Esophagus squamous epithelium (tissue), 5 donors: ENCODE measurements around the gene LRRC10B. TPM values are rescaled to one million over a fixed set of nuclear protein-coding genes. Genes with fewer than 3 reads are reported as not detected.

ENCODE experiments used
- DNase-seq: peaks from one replicate; lab custom pipeline; 2025; lab: John Stamatoyannopoulos, UW
- H3K27ac ChIP-seq, 4 donors: fragments of 200-600 bp; sonication (generic); one replicate each; pipeline ENCODE4 v1.5.1; 2016 to 2019; ENCODE audit warnings: mild to moderate bottlenecking in 1 of 4
- H3K27me3 ChIP-seq, 4 donors: fragments of 200-600 bp; sonication (generic); 1 replicate in 3 of 4; 2 replicates in 1 of 4; pipeline versions ENCODE4 v1.5.1 to v1.6.0; 2017 to 2021; ENCODE audit warnings: antibody characterized with exemption in 1 of 4
- H3K36me3 ChIP-seq, 3 donors: fragments of 200-600 bp; sonication (generic); one replicate each; pipeline ENCODE4 v1.5.1; 2016 to 2019
- H3K4me1 ChIP-seq, 3 donors: fragments of 200-600 bp; sonication (generic); one replicate each; pipeline ENCODE4 v1.5.1; 2017 to 2019
- H3K4me3 ChIP-seq, 4 donors: fragments of 200-600 bp; sonication (generic); 1 replicate in 3 of 4; 2 replicates in 1 of 4; pipeline ENCODE4 v1.5.1; 2016 to 2019; ENCODE audit warnings: mild to moderate bottlenecking in 2 of 4, moderate library complexity in 1 of 4
- H3K9me3 ChIP-seq, 3 donors: fragments of 200-600 bp; sonication (generic); one replicate each; pipeline ENCODE4 v1.5.1; 2016 to 2019
- CTCF ChIP-seq, 6 experiments: fragments of 450-650 bp in 4 of 6; fragments of 200-600 bp in 2 of 6; sonication (generic) in 2 of 6; IDR thresholded peaks; one replicate each; pipeline ENCODE4 v1.5.1; 2016 to 2019; ENCODE audit warnings: antibody characterized with exemption in 6 of 6, mild to moderate bottlenecking in 4 of 6, moderate library complexity in 4 of 6
- POLR2A ChIP-seq, 4 donors: fragments of 450-650 bp; IDR thresholded peaks; one replicate each; pipeline ENCODE4 v1.6.1; 2017; ENCODE audit warnings: antibody characterized with exemption in 4 of 4, mild to moderate bottlenecking in 4 of 4, moderate library complexity in 3 of 4
- WGBS, 2 donors: methylation state at CpG; one replicate each; pipeline ENCODE4 v1.1.5; 2018; 5-methylcytosine and 5-hydroxymethylcytosine counted together
- intact Hi-C: fragments of 100-400 bp; cut with DNase I; formaldehyde crosslinking; loops from one replicate; pipeline ENCODE4 v1.15.0; 2022
- total RNA-seq, 4 donors: library from RNA; depleted of rRNA; stranded (reverse); fragments of >200 nt; gene quantifications; one replicate each; pipeline ENCODE4 v1.1.0, GENCODE V29; 2016
- donor health status: DM: yes; HTN: yes; CAD: no.

LRRC10B gene
- total RNA-seq, 4 donors from 2014 or later, result 0.76 to 1.3 TPM; not detected in 2

- Histone ChIP-seq H3K4me1 (no peaks in the 10 kb centered on the region), H3K36me3 (no peaks in the 10 kb centered on the region), H3K4me3 (no peak overlapping the region), H3K27ac (no peak overlapping the region), H3K9me3 (no peaks in the 10 kb centered on the region), H3K27me3 (peaks cover 0 to 82% (median 0%) of the 10 kb centered on the region in 4 donors)
- intact Hi-C loops, result no loop called here
- WGBS, 2 donors, result 43 to 51% methylated on average over 6 of the region's 8 CpGs
- DNase-seq, result no peak
- TF ChIP-seq CTCF (IDR thresholded peaks at IDR 0.05) (no peak), POLR2A (IDR thresholded peaks at IDR 0.05) (no peak)
These were observed 24.9 kb downstream of the LRRC10B start for GRCh38 chr11:61533401-61533800.

- Histone ChIP-seq H3K27me3 (peaks cover 0 to 82% (median 0%) of the 10 kb centered on the region in 4 donors), H3K4me3 (no peak overlapping the region), H3K9me3 (no peaks in the 10 kb centered on the region), H3K36me3 (no peaks in the 10 kb centered on the region), H3K27ac (no peak overlapping the region), H3K4me1 (no peaks in the 10 kb centered on the region)
- no peak for TF ChIP-seq POLR2A (IDR thresholded peaks at IDR 0.05)
- no peak for TF ChIP-seq CTCF (IDR thresholded peaks at IDR 0.05)
- DNase-seq, result no peak
- intact Hi-C loops, result no loop called here
- 64 to 71% methylated on average over 20 to 27 of the region's 36 CpGs for WGBS, 2 donors
These were observed 25.7 kb downstream of the LRRC10B start for GRCh38 chr11:61534025-61534932.

- peaks cover 0 to 73% (median 0%) of the 10 kb centered on the region in 4 donors for H3K27me3 ChIP-seq
- TF ChIP-seq POLR2A (IDR thresholded peaks at IDR 0.05) (no peak), CTCF (IDR thresholded peaks at IDR 0.05) (no peak)
- no peak overlapping the region for H3K4me3 ChIP-seq
- intact Hi-C loops, result no loop called here
- no peaks in the 10 kb centered on the region for H3K36me3 ChIP-seq
- H3K9me3 ChIP-seq, result no peaks in the 10 kb centered on the region
- no peaks in the 10 kb centered on the region for H3K4me1 ChIP-seq
- no peak overlapping the region for H3K27ac ChIP-seq
- 46 to 65% methylated on average over 18 to 22 of the region's 32 CpGs for WGBS, 2 donors
- no peak for DNase-seq
These were observed 26.6 kb downstream of the LRRC10B start for GRCh38 chr11:61534933-61535839.

GRCh38 chr11:61535998-61536675 is 27.6 kb downstream of the LRRC10B start:
- Histone ChIP-seq H3K9me3 (no peaks in the 10 kb centered on the region), H3K4me3 (no peak overlapping the region), H3K36me3 (no peaks in the 10 kb centered on the region), H3K27me3 (peaks cover 0 to 67% (median 0%) of the 10 kb centered on the region in 4 donors), H3K4me1 (no peaks in the 10 kb centered on the region), H3K27ac (no peak overlapping the region)
- intact Hi-C loops, result no loop called here
- TF ChIP-seq POLR2A (IDR thresholded peaks at IDR 0.05), result no peak
- no peak for TF ChIP-seq CTCF (IDR thresholded peaks at IDR 0.05)
- 70 to 79% methylated on average over 12 to 15 of the region's 17 CpGs for WGBS, 2 donors
- DNase-seq, result no peak
